Colonic mucosa (tissue), 4 donors: ENCODE data around the gene COL23A1. TPM values are rescaled to one million over a fixed set of nuclear protein-coding genes. Genes with fewer than 3 reads are reported as not detected.
A peak's percentile ranks its signal among the peaks of the same experiment; 100 is the strongest.

Experiments used
- DNase-seq: peaks from one replicate; pipeline ENCODE4 v3.0.0-alpha.2; 2020
- H3K27ac ChIP-seq: fragments of 200-600 bp; one replicate; pipeline ENCODE4 v1.8.0; 2021
- H3K27me3 ChIP-seq: fragments of 200-600 bp; one replicate; pipeline ENCODE4 v1.8.0; 2021
- H3K36me3 ChIP-seq: fragments of 200-600 bp; one replicate; pipeline ENCODE4 v1.8.0; 2021
- H3K4me1 ChIP-seq: fragments of 200-600 bp; one replicate; pipeline ENCODE4 v1.8.0; 2021; ENCODE audit warnings: mild to moderate bottlenecking
- H3K4me3 ChIP-seq: fragments of 200-600 bp; one replicate; pipeline ENCODE4 v1.8.0; 2021
- H3K9ac ChIP-seq, 2 donors: one replicate each; pipeline ENCODE4 v1.7.0; 2013; ENCODE audit warnings: control low read depth in 2 of 2, low read depth in 2 of 2, low read length in 2 of 2
- H3K9me3 ChIP-seq: fragments of 200-600 bp; one replicate; pipeline ENCODE4 v1.8.0; 2021
- intact Hi-C: fragments of 100-400 bp; cut with DNase I; formaldehyde crosslinking; loops from one replicate; pipeline ENCODE4 v1.14.1; 2022
- total RNA-seq, 2 donors: library from RNA; stranded (reverse); fragmentation: NEBNext Ultra II Directional in 1 of 2; extraction: Animal tissue kit (Norgen Biotek cat#: 25700) in 1 of 2; gene quantifications; one replicate each; pipeline ENCODE4 v1.2.1, GENCODE V29; 2021
- TF ChIP-seq, protein P1 (sequence below): fragments of 200-600 bp; IDR thresholded peaks from one replicate; pipeline ENCODE4 v1.8.0; 2022; ENCODE audit warnings: antibody characterized with exemption, mild to moderate bottlenecking
- donor health status: healthy.
- donor health status: DM: no; HTN: no; CAD: no.
- donor health status: DM: no; HTN: no; CAD: no.

The COL23A1 gene
- total RNA-seq, 2 donors from 2014 or later = 0.37 to 0.49 TPM

DNA sequence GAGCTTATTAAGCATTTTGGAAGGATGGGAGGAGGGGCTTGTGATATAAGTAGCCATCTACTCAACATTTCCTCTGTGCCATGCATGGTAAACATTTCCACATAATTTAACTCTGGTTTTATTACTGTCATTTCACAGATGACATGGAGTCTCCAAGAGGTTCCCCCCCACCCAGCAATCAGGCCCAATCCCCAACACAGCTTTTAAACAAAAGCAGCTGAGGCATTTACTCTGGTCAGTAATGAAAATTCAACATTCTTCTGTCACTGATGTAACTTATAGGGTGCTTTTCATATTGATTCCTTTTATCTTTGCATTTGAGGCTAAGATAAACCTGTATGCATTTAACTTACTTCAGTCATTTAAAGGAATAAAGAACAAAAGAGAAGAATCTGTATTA, 128.1 kb downstream of the COL23A1 start:
- no peak overlapping the region for H3K9ac ChIP-seq
- H3K27ac ChIP-seq = no peak overlapping the region
- TF ChIP-seq, protein P1, sequence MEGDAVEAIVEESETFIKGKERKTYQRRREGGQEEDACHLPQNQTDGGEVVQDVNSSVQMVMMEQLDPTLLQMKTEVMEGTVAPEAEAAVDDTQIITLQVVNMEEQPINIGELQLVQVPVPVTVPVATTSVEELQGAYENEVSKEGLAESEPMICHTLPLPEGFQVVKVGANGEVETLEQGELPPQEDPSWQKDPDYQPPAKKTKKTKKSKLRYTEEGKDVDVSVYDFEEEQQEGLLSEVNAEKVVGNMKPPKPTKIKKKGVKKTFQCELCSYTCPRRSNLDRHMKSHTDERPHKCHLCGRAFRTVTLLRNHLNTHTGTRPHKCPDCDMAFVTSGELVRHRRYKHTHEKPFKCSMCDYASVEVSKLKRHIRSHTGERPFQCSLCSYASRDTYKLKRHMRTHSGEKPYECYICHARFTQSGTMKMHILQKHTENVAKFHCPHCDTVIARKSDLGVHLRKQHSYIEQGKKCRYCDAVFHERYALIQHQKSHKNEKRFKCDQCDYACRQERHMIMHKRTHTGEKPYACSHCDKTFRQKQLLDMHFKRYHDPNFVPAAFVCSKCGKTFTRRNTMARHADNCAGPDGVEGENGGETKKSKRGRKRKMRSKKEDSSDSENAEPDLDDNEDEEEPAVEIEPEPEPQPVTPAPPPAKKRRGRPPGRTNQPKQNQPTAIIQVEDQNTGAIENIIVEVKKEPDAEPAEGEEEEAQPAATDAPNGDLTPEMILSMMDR = no peak
- DNase-seq = no peak
- no peaks in the 10 kb centered on the region for H3K36me3 ChIP-seq
- intact Hi-C loops = no loop called here
- no peak overlapping the region for H3K4me3 ChIP-seq
- H3K9me3 ChIP-seq = no peaks in the 10 kb centered on the region
- no peaks in the 10 kb centered on the region for H3K4me1 ChIP-seq
- H3K27me3 ChIP-seq = no peaks in the 10 kb centered on the region

DNA sequence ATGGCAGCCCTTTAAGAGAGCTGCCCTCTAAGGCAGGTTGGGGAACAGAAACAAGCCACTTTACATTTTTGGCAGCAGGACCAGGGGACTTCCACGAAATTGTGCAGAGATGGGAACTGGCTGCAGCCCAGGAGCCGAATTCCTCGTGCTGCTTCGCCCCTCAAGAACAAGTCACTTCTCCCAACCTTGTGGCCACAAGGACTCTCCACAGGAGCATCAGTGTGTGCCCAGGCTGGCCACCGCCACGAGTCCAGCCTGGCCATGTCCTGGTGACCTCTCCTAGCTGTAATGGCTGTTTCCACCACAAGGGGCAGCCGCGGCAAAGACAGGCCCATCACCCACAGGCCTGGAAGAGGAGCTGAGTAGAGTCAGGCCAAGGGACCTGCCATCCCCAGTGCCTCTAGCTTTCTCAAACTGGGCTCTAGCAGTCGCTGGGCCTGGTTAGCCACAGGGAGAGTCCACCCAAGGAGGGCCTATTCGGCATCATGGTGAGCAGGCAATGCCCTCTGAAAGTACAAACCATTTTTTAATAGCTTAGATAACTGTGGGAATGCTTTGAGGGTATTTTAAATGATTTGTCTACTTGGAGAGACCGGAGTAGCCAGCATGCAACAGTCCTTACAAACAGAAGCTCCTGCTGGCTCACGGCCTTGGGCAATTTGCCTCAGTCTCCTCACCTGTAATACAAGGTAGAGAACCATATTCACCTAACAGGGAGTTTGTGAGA, 129.0 kb downstream of the COL23A1 start:
- peak; percentile 77 for DNase-seq
- Histone ChIP-seq H3K4me3 (no peak overlapping the region), H3K27me3 (no peaks in the 10 kb centered on the region), H3K9ac (no peak overlapping the region), H3K27ac (no peak overlapping the region), H3K4me1 (no peaks in the 10 kb centered on the region), H3K36me3 (no peaks in the 10 kb centered on the region), H3K9me3 (no peaks in the 10 kb centered on the region)
- intact Hi-C loops = no loop called here
- TF ChIP-seq, protein P1 = peak; percentile 80

DNA sequence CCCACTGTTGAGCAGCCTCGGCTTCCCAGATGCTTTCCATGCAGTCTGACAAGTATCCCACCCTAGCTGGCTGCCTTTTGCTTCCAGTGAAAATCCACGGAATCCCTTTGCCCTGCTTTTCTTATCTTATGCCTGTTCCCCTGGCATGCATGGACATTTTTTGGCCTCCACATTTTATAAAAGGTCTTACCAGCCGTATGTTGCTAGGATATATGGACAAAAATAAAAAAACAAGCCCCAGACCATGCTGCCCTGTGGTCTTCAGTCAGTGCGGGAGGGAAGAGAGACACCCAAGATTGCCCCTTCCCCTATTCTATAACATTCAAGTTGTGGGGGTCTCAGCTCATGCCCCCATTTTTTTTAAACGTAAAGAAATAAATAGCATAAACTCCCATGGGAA, 129.6 kb downstream of the COL23A1 start:
- H3K36me3 ChIP-seq = no peaks in the 10 kb centered on the region
- DNase-seq = no peak
- H3K9ac ChIP-seq = no peak overlapping the region
- intact Hi-C loops = no loop called here
- H3K4me3 ChIP-seq = no peak overlapping the region
- H3K27ac ChIP-seq = no peak overlapping the region
- TF ChIP-seq, protein P1 = no peak
- H3K9me3 ChIP-seq = no peaks in the 10 kb centered on the region
- no peaks in the 10 kb centered on the region for H3K4me1 ChIP-seq
- no peaks in the 10 kb centered on the region for H3K27me3 ChIP-seq

DNA sequence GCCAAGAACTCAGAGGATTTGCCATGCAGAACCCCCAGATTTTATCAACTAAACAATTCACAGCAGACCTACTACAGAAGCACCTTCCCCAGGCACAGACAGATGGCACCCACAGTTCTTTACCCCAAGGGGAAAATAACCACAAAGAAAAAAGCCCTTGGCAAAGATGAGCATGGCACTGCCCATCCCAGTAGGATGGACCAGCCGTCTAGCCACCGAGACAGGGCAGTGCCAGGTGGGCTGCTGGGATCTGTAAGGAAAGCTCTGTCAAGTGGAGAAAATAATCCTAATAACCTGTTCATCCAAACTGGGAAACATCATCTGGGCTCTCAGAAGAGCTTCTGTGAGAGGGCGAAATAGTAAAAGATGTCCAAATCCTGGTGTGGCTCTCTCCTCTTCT, 130.0 kb downstream of the COL23A1 start:
- no peak overlapping the region for H3K27ac ChIP-seq
- H3K9me3 ChIP-seq = no peaks in the 10 kb centered on the region
- intact Hi-C loops = no loop called here
- no peaks in the 10 kb centered on the region for H3K36me3 ChIP-seq
- H3K4me1 ChIP-seq = no peaks in the 10 kb centered on the region
- DNase-seq = no peak
- no peak overlapping the region for H3K4me3 ChIP-seq
- TF ChIP-seq, protein P1 = no peak
- H3K9ac ChIP-seq = no peak overlapping the region
- no peaks in the 10 kb centered on the region for H3K27me3 ChIP-seq

DNA sequence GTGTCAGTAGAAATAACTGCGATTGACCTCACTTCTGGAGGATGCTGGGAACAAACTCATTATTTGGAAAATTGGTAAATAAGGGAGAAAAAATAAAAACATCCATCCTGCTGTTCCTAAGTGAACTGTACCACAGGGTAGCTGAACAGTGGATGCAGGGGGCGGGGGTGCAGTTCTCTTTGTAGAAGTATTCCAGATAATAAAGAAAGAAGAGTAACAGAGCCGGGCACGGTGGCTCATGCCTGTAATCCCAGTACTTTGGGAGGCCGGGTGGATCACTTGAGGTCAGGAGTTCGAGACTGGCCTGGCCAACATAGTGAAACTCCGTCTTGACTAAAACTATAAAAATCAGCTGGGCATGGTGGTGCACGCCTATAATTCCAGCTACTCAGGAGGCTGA, 132.1 kb downstream of the COL23A1 start:
- H3K4me3 ChIP-seq = no peak overlapping the region
- H3K36me3 ChIP-seq = no peaks in the 10 kb centered on the region
- H3K9me3 ChIP-seq = no peaks in the 10 kb centered on the region
- no peak for DNase-seq
- no peaks in the 10 kb centered on the region for H3K27me3 ChIP-seq
- no peak overlapping the region for H3K27ac ChIP-seq
- H3K4me1 ChIP-seq = no peaks in the 10 kb centered on the region
- intact Hi-C loops = no loop called here
- TF ChIP-seq, protein P1 = no peak
- H3K9ac ChIP-seq = no peak overlapping the region
